MM.1S (cell line): ENCODE data around the gene NXN.

ENCODE experiments used
- DNase-seq: peaks from one replicate; pipeline ENCODE4 v3.0.0-alpha.2; 2015
- H2AFZ ChIP-seq: fragments of 300-600 bp; sonication (generic); 2 replicates; pipeline ENCODE4 v1.6.0; 2016; ENCODE audit warnings: antibody characterized with exemption, low read length
- H3F3A ChIP-seq: fragments of 300-600 bp; sonication (generic); 2 replicates; pipeline ENCODE4 v1.6.1; 2016; ENCODE audit warnings: mild to moderate bottlenecking, antibody characterized with exemption, low read length, moderate library complexity, mixed read lengths; ENCODE audit not compliant: insufficient read depth
- H3K27ac ChIP-seq: fragments of 300-600 bp; sonication (generic); 2 replicates; pipeline ENCODE4 v1.5.1; 2016; ENCODE audit warnings: mild to moderate bottlenecking, low read length
- H3K27me3 ChIP-seq: fragments of 300-600 bp; sonication (generic); replicated peaks from 2 replicates; pipeline ENCODE4 v1.6.0; 2016; ENCODE audit warnings: low read length; ENCODE audit not compliant: insufficient read depth
- H3K36me3 ChIP-seq: fragments of 300-600 bp; sonication (generic); replicated peaks from 2 replicates; pipeline ENCODE4 v1.6.1; 2016; ENCODE audit warnings: mild to moderate bottlenecking, low read length, mixed read lengths; ENCODE audit not compliant: insufficient read depth
- H3K4me1 ChIP-seq: fragments of 300-600 bp; sonication (generic); 2 replicates; pipeline ENCODE4 v1.6.1; 2016; ENCODE audit warnings: low read length, mixed read lengths
- H3K4me2 ChIP-seq: fragments of 300-600 bp; sonication (generic); 2 replicates; pipeline ENCODE4 v1.6.0; 2016; ENCODE audit warnings: low read depth, low read length
- H3K4me3 ChIP-seq: fragments of 300-600 bp; sonication (generic); 2 replicates; pipeline ENCODE4 v1.5.1; 2016; ENCODE audit warnings: low read length, mixed read lengths
- H3K79me2 ChIP-seq: fragments of 300-600 bp; sonication (generic); 2 replicates; pipeline ENCODE4 v1.6.1; 2016; ENCODE audit warnings: mixed run types, low read length, mixed read lengths
- H3K9ac ChIP-seq: fragments of 300-600 bp; sonication (generic); 2 replicates; pipeline ENCODE4 v1.6.1; 2016; ENCODE audit warnings: low read length, mixed read lengths
- H3K9me2 ChIP-seq: fragments of 300-600 bp; sonication (generic); replicated peaks from 2 replicates; pipeline ENCODE4 v1.6.1; 2016; ENCODE audit warnings: mild to moderate bottlenecking, low read length, mixed read lengths; ENCODE audit not compliant: insufficient read depth
- H3K9me3 ChIP-seq: fragments of 300-600 bp; sonication (generic); replicated peaks from 2 replicates; pipeline ENCODE4 v1.6.1; 2016; ENCODE audit warnings: mild to moderate bottlenecking, low read length, mixed read lengths; ENCODE audit not compliant: insufficient read depth
- H4K20me1 ChIP-seq: fragments of 300-600 bp; sonication (generic); 2 replicates; pipeline ENCODE4 v1.6.1; 2016; ENCODE audit warnings: mild to moderate bottlenecking, low read length, moderate library complexity, mixed read lengths; ENCODE audit not compliant: insufficient read depth
- EZH2 ChIP-seq: fragments of 300-600 bp; sonication (generic); optimal IDR thresholded peaks from 2 replicates; pipeline ENCODE3; 2017; ENCODE audit warnings: low read depth, mild to moderate bottlenecking, antibody characterized with exemption, low read length, mixed read lengths
- EZH2phosphoT487 ChIP-seq: fragments of 300-600 bp; sonication (generic); IDR thresholded peaks from 2 replicates; pipeline ENCODE4 v1.6.1; 2018; ENCODE audit warnings: antibody characterized with exemption, low read length
- TF ChIP-seq, protein P1 (sequence below): fragments of 300-600 bp; sonication (generic); IDR thresholded peaks from 2 replicates; pipeline ENCODE4 v1.5.1; 2016; ENCODE audit warnings: antibody characterized with exemption, low read length, mixed read lengths

Gene NXN

DNA sequence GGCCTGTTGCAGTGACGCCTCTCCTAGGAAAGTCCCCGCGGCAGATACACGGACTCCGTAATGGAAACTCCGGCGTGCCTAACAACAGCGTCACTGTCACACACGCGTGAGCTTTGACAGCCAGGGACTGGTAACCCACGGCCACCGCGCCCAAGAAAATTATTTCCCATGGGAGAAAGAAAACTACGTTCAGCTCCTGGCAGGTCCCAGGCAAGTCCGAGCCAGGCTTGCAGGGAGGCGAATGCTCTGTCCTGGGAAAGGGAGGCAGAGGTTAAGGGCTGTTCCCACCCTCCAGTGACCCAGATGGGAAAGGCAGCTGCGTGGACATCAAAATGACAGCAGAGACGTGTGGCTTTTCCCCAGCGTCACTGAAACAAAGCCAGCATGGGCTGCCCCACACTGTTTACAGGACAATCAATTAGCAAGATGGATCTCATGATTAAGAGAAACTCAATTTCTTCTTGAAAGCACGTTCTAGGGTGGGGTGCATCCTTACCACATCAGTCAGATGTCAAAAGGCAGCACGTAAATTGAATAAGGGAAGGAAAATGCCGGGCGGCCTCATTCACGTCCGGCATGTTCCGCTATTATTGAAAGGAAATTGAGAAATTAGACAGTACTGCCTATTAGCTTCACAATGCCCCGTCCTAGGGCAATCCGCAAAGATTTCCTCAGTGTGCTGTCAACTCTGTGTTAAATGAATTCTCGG lies 82.5 kb downstream of the NXN start:
- Histone ChIP-seq H4K20me1 (no peaks in the 10 kb centered on the region), H3K27ac (no peak overlapping the region), H3K79me2 (no peaks in the 10 kb centered on the region), H3K9ac (no peak overlapping the region), H3F3A (no peaks in the 10 kb centered on the region), H3K36me3 (no peaks in the 10 kb centered on the region), H2AFZ (no peak overlapping the region), H3K9me3 (no peaks in the 10 kb centered on the region), H3K4me1 (no peaks in the 10 kb centered on the region), H3K27me3 (peaks cover 79% of the 10 kb centered on the region), H3K4me2 (no peak overlapping the region), H3K9me2 (no peaks in the 10 kb centered on the region), H3K4me3 (no peak overlapping the region)
- DNase-seq = no peak
- TF ChIP-seq EZH2phosphoT487 (no peak), EZH2 (no peak)
- TF ChIP-seq, protein P1, sequence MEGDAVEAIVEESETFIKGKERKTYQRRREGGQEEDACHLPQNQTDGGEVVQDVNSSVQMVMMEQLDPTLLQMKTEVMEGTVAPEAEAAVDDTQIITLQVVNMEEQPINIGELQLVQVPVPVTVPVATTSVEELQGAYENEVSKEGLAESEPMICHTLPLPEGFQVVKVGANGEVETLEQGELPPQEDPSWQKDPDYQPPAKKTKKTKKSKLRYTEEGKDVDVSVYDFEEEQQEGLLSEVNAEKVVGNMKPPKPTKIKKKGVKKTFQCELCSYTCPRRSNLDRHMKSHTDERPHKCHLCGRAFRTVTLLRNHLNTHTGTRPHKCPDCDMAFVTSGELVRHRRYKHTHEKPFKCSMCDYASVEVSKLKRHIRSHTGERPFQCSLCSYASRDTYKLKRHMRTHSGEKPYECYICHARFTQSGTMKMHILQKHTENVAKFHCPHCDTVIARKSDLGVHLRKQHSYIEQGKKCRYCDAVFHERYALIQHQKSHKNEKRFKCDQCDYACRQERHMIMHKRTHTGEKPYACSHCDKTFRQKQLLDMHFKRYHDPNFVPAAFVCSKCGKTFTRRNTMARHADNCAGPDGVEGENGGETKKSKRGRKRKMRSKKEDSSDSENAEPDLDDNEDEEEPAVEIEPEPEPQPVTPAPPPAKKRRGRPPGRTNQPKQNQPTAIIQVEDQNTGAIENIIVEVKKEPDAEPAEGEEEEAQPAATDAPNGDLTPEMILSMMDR = no peak

DNA sequence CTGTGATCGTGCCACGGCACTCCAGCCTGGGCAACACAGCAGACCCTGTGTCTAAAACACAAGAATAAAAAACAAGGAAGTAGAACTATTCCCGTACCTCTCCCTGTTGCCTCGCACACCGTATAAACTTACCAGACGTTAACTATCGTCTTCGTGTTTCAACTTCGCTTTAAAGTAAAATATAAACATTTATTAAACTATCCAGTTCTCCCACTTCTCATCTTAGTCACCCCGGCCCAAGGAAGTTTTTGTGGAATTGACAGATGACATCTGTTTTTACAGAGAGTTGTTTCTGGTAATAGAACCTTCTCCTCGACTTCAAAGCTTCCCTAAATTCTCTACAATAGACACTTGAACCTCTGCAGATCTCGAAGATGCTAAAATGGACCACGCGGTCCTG lies 83.1 kb downstream of the NXN start:
- TF ChIP-seq, protein P1 = no peak
- TF ChIP-seq EZH2 (no peak), EZH2phosphoT487 (no peak)
- H2AFZ ChIP-seq = no peak overlapping the region
- no peaks in the 10 kb centered on the region for H3F3A ChIP-seq
- no peaks in the 10 kb centered on the region for H3K4me1 ChIP-seq
- H3K9ac ChIP-seq = no peak overlapping the region
- H3K4me3 ChIP-seq = no peak overlapping the region
- H3K79me2 ChIP-seq = no peaks in the 10 kb centered on the region
- no peak overlapping the region for H3K27ac ChIP-seq
- no peaks in the 10 kb centered on the region for H3K9me2 ChIP-seq
- no peaks in the 10 kb centered on the region for H4K20me1 ChIP-seq
- no peaks in the 10 kb centered on the region for H3K36me3 ChIP-seq
- no peaks in the 10 kb centered on the region for H3K9me3 ChIP-seq
- H3K4me2 ChIP-seq = no peak overlapping the region
- H3K27me3 ChIP-seq = peaks cover 79% of the 10 kb centered on the region
- DNase-seq = no peak

DNA sequence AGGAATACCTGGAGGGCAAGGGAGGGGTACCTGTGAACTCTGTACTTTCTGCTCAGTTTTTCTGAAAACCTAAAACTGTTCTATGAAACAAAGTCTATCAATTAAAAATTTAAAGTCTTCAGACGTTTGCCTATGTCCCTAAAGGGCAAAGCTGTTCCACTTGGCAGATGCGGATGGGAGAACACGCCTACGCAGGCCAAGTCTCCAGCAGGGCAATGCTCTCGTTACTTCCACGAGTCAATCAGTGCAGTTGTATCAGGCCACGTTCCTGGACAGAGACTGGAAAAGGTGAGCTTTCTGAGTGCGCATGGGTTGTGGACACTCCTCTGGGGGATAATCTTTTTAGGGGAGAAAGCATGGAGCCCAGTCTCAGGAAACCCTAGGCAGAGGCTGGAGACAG lies 86.6 kb downstream of the NXN start:
- Histone ChIP-seq H3K79me2 (no peaks in the 10 kb centered on the region), H2AFZ (no peak overlapping the region), H3F3A (0 out of 2 replicates have a peak, but pooled peaks cover 3% of the 10 kb centered on the region), H3K4me1 (no peaks in the 10 kb centered on the region), H3K4me3 (no peak overlapping the region), H3K9me2 (no peaks in the 10 kb centered on the region), H3K36me3 (no peaks in the 10 kb centered on the region), H3K9ac (no peak overlapping the region), H3K9me3 (no peaks in the 10 kb centered on the region), H4K20me1 (no peaks in the 10 kb centered on the region), H3K27me3 (peaks cover 85% of the 10 kb centered on the region), H3K4me2 (no peak overlapping the region), H3K27ac (no peak overlapping the region)
- no peak for DNase-seq
- TF ChIP-seq EZH2phosphoT487 (no peak), EZH2 (no peak)
- TF ChIP-seq, protein P1 = no peak
